Tibial nerve (tissue), 4 donors: ENCODE measurements around the gene GRXCR1. TPM values are rescaled to one million over a fixed set of nuclear protein-coding genes. Genes with fewer than 3 reads are reported as not detected.

Experiments used
- DNase-seq, 2 donors: peaks; one replicate each; pipeline ENCODE4 v3.0.0-alpha.2; 2019; ENCODE audit warnings: low spot score in 2 of 2
- H3K27ac ChIP-seq, 4 donors: fragments of 200-600 bp; sonication (generic) in 3 of 4; one replicate each; pipeline ENCODE4 v1.5.1; 2017 to 2019; ENCODE audit warnings: mild to moderate bottlenecking in 1 of 4
- H3K27me3 ChIP-seq, 2 donors: fragments of 200-600 bp; sonication (generic) in 1 of 2; one replicate each; pipeline versions ENCODE4 v1.5.1 to v1.6.0; 2017 to 2019
- H3K36me3 ChIP-seq, 3 donors: fragments of 200-600 bp; sonication (generic); one replicate each; pipeline ENCODE4 v1.5.1; 2018 to 2019
- H3K4me1 ChIP-seq, 4 donors: fragments of 200-600 bp; sonication (generic) in 3 of 4; one replicate each; pipeline ENCODE4 v1.5.1; 2017 to 2019
- H3K4me3 ChIP-seq, 4 donors: fragments of 200-600 bp; sonication (generic) in 3 of 4; one replicate each; pipeline ENCODE4 v1.5.1; 2017 to 2019; ENCODE audit warnings: mild to moderate bottlenecking in 1 of 4, moderate library complexity in 1 of 4
- H3K9me3 ChIP-seq, 4 donors: fragments of 200-600 bp; sonication (generic) in 3 of 4; one replicate each; pipeline ENCODE4 v1.5.1; 2017 to 2019
- EP300 ChIP-seq, 2 donors: sonication (generic); formaldehyde crosslinking; IDR thresholded peaks; one replicate each; pipeline ENCODE4 v1.6.1; 2017; ENCODE audit warnings: antibody characterized with exemption in 2 of 2, mild to moderate bottlenecking in 1 of 2
- POLR2A ChIP-seq, 2 donors: fragments of 450-650 bp; IDR thresholded peaks; one replicate each; pipeline ENCODE4 v1.6.1; 2017; ENCODE audit warnings: antibody characterized with exemption in 2 of 2, mild to moderate bottlenecking in 2 of 2, moderate library complexity in 2 of 2
- WGBS, 2 donors: methylation state at CpG; one replicate each; pipeline ENCODE4 v1.1.5; 2018; 5-methylcytosine and 5-hydroxymethylcytosine counted together
- total RNA-seq, 4 donors: library from RNA; depleted of rRNA; stranded (reverse); fragments of >200 nt; gene quantifications; one replicate each; pipeline ENCODE4 v1.1.0, GENCODE V29; 2016
- TF ChIP-seq, protein P1 (sequence below), 5 experiments: fragments of 200-600 bp in 3 of 5; fragments of 450-650 bp in 2 of 5; sonication (generic) in 3 of 5; IDR thresholded peaks; one replicate each; pipeline ENCODE4 v1.5.1; 2016 to 2019; ENCODE audit warnings: antibody characterized with exemption in 5 of 5, mild to moderate bottlenecking in 3 of 5, moderate library complexity in 2 of 5

Gene GRXCR1
- total RNA-seq, 4 donors from 2014 or later, result not detected

DNA sequence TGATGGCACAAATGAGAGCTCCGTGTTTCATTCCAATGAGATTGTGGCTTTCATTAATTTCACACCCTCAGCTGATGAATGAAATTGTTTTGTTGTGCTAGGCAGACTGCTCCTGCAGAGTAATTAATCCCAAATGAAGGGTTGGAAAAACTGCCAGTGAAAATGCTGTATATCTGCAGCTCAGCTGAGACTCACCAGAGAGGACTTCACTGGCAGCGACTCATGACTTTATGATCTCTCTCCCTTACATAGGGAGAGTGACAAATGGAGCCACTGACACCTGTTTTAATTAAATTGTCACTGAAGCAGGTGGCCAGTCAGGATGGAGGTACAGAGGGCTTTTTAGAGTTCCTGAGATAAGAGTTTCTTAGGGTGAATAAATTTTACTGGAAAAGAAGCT is 24.8 kb downstream of the GRXCR1 start:
- H3K9me3 ChIP-seq, result no peaks in the 10 kb centered on the region
- no peaks in the 10 kb centered on the region for H3K27me3 ChIP-seq
- DNase-seq, result no peak
- no peaks in the 10 kb centered on the region for H3K36me3 ChIP-seq
- H3K4me3 ChIP-seq, result no peak overlapping the region
- no peaks in the 10 kb centered on the region for H3K4me1 ChIP-seq
- TF ChIP-seq POLR2A (IDR thresholded peaks at IDR 0.05), result no peak
- TF ChIP-seq, protein P1, sequence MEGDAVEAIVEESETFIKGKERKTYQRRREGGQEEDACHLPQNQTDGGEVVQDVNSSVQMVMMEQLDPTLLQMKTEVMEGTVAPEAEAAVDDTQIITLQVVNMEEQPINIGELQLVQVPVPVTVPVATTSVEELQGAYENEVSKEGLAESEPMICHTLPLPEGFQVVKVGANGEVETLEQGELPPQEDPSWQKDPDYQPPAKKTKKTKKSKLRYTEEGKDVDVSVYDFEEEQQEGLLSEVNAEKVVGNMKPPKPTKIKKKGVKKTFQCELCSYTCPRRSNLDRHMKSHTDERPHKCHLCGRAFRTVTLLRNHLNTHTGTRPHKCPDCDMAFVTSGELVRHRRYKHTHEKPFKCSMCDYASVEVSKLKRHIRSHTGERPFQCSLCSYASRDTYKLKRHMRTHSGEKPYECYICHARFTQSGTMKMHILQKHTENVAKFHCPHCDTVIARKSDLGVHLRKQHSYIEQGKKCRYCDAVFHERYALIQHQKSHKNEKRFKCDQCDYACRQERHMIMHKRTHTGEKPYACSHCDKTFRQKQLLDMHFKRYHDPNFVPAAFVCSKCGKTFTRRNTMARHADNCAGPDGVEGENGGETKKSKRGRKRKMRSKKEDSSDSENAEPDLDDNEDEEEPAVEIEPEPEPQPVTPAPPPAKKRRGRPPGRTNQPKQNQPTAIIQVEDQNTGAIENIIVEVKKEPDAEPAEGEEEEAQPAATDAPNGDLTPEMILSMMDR (IDR thresholded peaks at IDR 0.05), result no peak
- no peak for TF ChIP-seq EP300 (IDR thresholded peaks at IDR 0.05)
- no peak overlapping the region for H3K27ac ChIP-seq
- WGBS, 2 donors, result 84 to 88% methylated on average over 2 of the region's 2 CpGs

DNA sequence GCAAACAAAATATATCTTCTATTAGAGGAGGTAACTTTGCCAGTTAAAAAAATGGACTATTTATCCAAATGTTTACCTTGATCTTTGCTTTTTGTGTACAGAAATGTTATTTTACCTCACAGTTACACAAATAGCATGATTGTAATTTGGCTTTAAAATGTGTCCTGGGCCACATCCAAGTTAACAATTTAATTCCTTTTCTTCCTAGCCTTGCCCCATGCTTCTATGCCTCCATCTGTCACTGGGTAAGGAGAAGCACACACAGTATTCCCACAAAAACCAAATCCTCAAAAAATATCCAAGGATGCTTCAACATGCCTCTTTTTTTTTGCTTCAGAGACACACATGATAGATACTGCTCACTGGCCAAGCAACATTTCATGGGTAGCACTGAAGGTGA is 30.9 kb downstream of the GRXCR1 start:
- Histone ChIP-seq H3K27ac (no peak overlapping the region), H3K4me1 (no peaks in the 10 kb centered on the region), H3K36me3 (no peaks in the 10 kb centered on the region), H3K9me3 (no peaks in the 10 kb centered on the region), H3K4me3 (no peak overlapping the region), H3K27me3 (no peaks in the 10 kb centered on the region)
- no peak for DNase-seq
- TF ChIP-seq, protein P1 (IDR thresholded peaks at IDR 0.05), result no peak
- TF ChIP-seq EP300 (IDR thresholded peaks at IDR 0.05) (no peak), POLR2A (IDR thresholded peaks at IDR 0.05) (no peak)

DNA sequence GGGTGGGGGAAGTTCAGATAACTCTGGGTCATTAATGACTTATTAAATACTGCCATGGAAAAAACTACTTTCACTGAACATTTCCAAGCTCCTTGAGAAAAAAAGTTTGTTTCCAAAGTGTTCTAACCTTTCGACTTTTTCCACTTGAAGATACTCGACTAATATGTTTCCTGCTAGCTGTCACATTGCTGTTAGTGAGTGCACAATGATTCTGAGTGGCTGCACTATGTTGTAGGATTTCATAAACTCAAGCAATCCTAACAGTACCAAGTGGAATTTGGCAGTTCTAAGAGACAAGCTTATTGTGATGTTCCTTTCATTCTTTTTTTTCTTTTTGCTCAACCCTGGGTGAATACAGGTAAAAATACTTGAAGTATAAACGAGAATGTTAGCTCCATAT is 33.4 kb downstream of the GRXCR1 start:
- no peak for TF ChIP-seq EP300 (IDR thresholded peaks at IDR 0.05)
- no peak for TF ChIP-seq POLR2A (IDR thresholded peaks at IDR 0.05)
- TF ChIP-seq, protein P1 (IDR thresholded peaks at IDR 0.05), result no peak

DNA sequence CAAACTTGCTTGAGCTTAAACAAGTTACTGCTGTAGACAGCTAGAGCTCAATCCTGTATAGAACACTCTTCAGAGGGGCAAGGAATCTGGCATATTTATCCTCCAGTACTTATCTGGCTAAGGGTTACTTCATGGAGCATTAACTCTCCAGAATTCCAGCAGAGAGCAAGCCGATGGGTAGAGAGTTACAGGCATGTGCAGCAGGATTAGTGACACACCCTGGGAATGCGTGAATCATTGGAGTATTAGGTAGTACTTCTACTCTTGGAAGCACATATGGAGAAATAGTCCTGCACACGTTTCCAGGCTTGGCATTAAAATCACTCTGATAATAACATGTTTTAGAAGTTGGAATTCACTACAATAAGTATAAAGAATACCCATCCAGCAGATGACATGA is 35.4 kb downstream of the GRXCR1 start:
- H3K27ac ChIP-seq, result no peak overlapping the region
- H3K4me3 ChIP-seq, result no peak overlapping the region
- no peaks in the 10 kb centered on the region for H3K36me3 ChIP-seq
- H3K4me1 ChIP-seq, result no peaks in the 10 kb centered on the region
- no peaks in the 10 kb centered on the region for H3K9me3 ChIP-seq
- H3K27me3 ChIP-seq, result no peaks in the 10 kb centered on the region
- DNase-seq, result no peak
- WGBS, 2 donors, result 64 to 68% methylated on average over 3 of the region's 3 CpGs
- TF ChIP-seq, protein P1 (IDR thresholded peaks at IDR 0.05), result no peak
- no peak for TF ChIP-seq EP300 (IDR thresholded peaks at IDR 0.05)
- no peak for TF ChIP-seq POLR2A (IDR thresholded peaks at IDR 0.05)

More for the DNA sequence above, 33.4 kb downstream of the GRXCR1 start:
- Histone ChIP-seq H3K27ac (no peak overlapping the region), H3K4me3 (no peak overlapping the region), H3K9me3 (no peaks in the 10 kb centered on the region), H3K27me3 (no peaks in the 10 kb centered on the region), H3K36me3 (no peaks in the 10 kb centered on the region), H3K4me1 (no peaks in the 10 kb centered on the region)
- 54 to 55% methylated on average over 3 of the region's 3 CpGs for WGBS, 2 donors
- no peak for DNase-seq

DNA sequence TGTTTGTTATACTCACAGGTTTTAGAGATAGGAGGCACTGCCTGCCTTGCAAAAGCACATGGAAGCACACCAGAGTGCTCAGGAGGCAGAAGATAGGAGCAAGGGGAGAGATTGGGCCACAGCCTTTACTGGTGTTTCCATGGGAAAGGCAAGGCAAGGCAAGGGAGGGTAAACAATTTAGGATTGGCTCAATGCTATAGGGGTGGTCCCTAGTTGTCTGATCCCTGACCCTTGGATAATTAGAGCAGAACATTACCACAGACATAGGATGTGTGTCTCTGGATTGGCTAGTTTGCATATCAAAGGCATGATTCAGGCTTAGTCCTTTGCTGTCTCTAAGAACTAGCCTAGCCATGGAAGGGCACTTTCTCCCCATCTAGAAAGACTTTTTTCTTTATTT is 36.1 kb downstream of the GRXCR1 start:
- Histone ChIP-seq H3K9me3 (no peaks in the 10 kb centered on the region), H3K4me3 (no peak overlapping the region), H3K27ac (no peak overlapping the region), H3K36me3 (no peaks in the 10 kb centered on the region), H3K4me1 (no peaks in the 10 kb centered on the region), H3K27me3 (no peaks in the 10 kb centered on the region)
- TF ChIP-seq, protein P1 (IDR thresholded peaks at IDR 0.05), result no peak
- no peak for TF ChIP-seq POLR2A (IDR thresholded peaks at IDR 0.05)
- no peak for TF ChIP-seq EP300 (IDR thresholded peaks at IDR 0.05)
- no peak for DNase-seq
